Effector CD4-positive, alpha-beta T cell (primary cell): ENCODE data around the gene ACAT1.
A peak's percentile ranks its signal among the peaks of the same experiment; 100 is the strongest.
"Not testable (repeated sequence)": the region's sequence is repeated elsewhere in the genome, so short reads cannot be mapped to it uniquely, and the experiment has no call there.

Experiments used
- DNase-seq: peaks from one replicate; pipeline ENCODE4 v3.0.0-alpha.2; 2020
- total RNA-seq: gene quantifications from one replicate; lab custom pipeline; 2026; lab: John Stamatoyannopoulos, UW

ACAT1 gene
- 16.5 reads per million, percentile 42 among the genes with 10 or more reads in this experiment for total RNA-seq

- DNase-seq: peak; percentile 96
Observed at GRCh38 chr11:108121274-108122155, at the start of gene ACAT1. Gene ACAT1 (plus strand): TSS chr11:108121567. CDS start chr11:108121607, 40 bp downstream.

DNA sequence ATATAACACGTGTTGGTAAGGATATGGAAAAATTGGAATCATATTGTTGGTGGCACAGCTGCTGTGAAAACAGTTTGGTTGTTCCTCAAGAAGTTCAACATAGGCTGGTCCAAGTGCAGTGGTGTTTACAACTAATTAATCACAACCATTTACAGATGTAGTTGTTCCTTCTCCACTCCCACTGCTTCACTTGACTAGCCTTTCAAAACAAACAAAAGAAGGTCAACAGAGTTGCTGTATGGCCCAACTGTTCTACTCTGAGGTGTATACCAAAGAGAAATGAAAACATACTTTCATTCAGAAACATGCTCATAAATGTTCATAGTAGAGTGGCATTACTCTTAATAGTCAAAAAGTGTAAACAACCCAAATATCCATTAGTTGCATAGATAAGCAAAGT, 36.6 kb upstream of the ACAT1 start:
- no peak for DNase-seq

DNA sequence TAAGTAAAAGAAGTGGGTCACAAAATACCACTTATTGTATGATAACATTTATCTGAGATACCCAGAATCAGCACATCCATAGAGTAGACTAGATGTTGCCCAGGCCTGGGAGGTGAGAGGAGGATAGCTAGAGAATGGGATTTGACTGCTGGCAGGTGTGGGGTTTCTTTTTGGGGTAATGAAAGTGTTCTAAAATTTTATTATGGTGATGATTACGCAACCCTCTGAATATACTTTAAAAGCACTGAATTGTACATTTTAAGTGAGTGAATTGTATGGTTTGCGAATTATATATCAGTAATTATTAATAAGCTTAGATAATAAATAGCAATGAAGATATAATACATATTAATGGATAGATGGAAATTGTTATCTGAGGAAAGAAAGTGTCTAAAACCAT, 35.7 kb upstream of the ACAT1 start:
- no peak for DNase-seq

GRCh38 chr11:108092134-108092533, 29.2 kb upstream of the ACAT1 start:
- no peak for DNase-seq

DNA sequence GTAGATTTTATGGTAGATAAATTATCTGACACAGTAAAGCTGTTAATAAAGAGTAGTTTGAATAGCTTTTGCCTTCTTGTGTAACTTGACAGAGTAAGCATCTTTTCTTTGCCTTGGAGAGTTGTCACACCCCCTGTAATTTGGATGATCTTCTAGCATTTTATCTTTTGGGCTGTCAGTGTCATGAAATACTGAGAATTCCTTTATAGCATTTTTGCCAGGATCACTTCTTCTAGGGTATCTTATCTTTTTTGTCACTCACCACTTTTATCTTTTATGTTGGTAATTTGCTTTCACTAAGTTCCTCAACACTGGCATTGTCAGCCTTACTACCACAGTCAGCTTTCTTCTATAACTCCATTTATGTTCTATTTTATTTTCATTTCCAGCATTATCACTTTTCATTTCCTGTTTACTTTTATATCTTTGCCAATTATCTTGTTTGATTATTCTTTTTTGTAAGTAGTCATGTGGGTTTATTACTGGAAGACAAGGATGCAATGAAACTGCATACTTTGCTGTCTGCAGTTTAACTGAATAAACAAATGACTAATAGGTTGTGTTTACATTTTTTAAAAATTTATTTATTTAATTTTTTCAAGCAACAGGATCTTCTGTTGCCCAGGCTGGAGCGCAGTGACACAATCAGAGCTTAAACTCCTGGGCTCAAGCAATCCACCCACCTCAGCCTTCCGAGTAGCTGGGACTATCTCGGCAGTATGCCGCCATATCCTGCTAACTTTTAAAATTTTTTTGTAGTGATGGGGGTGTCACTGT, 28.1 kb upstream of the ACAT1 start:
- no peak for DNase-seq

DNA sequence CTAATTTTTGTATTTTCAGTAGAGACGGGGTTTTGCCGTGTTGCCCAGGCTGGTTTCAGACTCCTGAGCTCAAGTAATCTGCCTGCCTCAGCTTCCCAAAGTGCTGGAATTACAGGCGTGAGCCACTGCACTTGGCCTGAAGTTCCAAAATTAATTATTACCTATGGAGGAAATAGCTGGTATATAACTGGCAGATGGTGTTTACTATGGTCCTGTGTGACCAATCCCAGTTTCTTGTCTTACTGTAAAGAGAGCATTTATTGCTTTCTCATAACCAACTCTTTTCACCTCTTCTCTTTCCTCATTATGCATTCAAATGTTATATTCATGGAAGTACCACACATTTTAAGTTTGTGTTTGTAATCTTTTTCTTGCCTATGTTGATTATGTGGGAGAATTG, 24.2 kb upstream of the ACAT1 start:
- DNase-seq: no peak

DNA sequence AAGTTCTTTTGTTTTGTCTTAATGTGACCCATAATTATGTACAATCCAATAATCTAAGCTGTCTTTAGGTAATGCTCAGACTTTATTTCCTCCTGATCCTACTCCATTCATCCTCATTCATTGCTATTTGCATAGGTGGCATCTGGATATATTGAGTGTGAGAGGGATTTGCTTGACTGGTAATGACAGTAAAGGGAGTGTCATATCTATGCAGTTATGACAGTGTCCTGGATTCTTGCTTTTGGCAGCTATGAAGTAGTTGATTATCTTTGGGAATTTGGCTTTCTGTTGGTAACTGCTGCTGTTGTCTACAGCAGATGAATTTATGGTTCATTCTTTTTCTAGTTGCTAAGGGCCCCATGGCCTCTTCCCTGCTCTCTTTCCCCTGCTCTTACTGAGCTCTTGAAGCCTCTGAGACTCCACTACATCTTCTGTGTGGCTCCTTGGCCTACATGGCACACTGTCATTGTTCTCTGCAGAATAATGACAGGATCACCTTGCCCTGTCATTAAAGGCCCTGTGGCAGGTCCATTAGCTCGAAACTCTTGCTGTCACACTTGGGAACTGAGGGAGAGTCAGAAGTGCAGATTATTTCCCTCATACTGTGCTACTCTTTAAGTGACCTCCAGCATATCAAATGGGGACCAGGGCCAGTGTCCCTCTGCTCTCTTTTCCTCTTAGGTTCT, 20.1 kb upstream of the ACAT1 start:
- no peak for DNase-seq

DNA sequence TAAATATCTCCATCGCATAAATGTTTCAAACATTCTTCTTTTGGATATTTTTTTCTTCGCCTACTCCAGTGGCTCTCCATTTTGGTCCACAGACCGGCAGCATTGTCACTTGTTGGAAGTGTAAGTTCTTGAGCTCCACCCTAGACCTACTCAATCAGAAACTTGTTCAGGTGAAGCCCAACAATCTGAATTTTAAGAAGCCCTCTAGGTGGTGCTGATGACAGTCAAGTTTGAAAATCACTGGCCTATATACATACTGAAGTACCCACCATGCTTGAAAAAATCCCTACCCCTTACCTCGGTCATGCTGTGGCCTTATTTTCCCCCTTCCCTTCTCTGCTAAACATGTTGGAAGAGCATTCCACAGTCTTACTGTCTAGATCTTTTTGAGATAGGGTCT, 10.2 kb upstream of the ACAT1 start:
- DNase-seq: no peak

GRCh38 chr11:108112057-108112456, 9.3 kb upstream of the ACAT1 start:
- DNase-seq: no peak

GRCh38 chr11:108115500-108116140, 5.7 kb upstream of the ACAT1 start:
- DNase-seq: no peak

DNA sequence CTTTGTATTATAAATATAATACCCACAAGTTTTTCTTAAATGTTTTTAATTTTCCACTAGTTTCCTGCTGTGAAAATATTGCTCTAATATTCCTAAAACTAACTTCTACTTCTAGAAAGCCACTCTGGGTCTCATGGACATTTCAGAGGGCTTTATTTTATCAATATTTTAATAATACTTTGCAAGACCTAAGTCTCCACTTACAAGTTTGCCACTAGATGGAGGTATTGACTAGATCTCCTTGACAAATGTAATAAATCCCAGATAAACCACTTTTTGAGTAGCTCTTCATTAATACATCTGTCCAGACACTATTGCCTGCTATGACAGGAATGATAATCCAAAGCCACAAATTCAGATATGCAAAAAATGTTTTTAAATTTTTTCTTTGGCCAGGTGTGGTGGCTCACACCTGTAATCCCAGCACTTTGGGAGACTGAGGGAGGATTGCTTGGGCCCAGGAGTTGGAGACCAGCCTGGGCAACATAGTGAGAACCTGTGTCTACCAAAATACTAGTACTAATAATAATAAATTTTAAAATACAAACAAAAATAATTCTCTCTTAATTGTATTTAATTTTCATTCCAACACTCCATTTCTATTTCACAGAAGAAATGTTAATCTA, 3.5 kb upstream of the ACAT1 start:
- DNase-seq: no peak

DNA sequence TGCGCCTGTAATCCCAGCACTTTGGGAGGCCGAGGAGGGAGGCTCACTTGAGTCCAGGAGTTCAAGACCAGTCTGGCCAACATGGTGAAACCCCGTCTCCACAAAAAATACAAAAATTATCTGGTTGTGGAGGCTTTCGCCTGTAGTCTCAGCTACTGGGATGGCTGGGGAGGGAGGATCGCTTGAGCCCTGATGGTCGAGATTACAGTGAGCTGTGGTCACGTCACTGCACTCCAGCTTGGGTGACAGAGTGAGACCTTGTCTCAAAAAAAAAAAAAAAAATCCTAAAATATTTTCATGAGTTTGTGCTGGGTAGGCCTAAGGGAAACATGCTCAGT, 462 bp upstream of the ACAT1 start:
- not testable (repeated sequence) for DNase-seq

- no peak for DNase-seq
Observed at GRCh38 chr11:108122166-108122628, 830 bp downstream of the ACAT1 start.

- no peak for DNase-seq
Observed at GRCh38 chr11:108125096-108125495, 3.7 kb downstream of the ACAT1 start.

DNA sequence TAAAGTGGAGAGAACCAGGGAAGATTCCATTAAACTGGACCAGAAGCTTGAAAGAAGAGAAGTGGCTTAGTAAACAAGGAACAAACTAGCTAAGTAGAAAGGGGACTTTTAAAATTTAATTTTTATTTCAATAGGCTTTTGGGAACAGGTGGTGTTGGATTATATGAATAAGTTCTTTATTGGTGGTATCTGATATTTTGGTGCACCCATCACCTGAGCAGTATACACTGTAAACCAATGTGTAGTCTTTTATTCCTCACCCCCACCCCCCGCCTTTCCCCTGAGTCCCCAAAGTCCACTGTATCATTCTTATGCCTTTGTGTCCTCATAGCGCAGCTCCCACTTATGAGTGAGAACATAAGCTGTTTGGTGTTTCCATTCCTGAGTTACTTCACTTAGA, 7.4 kb downstream of the ACAT1 start:
- no peak for DNase-seq

GRCh38 chr11:108131993-108132392, 10.6 kb downstream of the ACAT1 start:
- DNase-seq: no peak

GRCh38 chr11:108132993-108133538, 11.7 kb downstream of the ACAT1 start:
- not testable (repeated sequence) for DNase-seq

DNA sequence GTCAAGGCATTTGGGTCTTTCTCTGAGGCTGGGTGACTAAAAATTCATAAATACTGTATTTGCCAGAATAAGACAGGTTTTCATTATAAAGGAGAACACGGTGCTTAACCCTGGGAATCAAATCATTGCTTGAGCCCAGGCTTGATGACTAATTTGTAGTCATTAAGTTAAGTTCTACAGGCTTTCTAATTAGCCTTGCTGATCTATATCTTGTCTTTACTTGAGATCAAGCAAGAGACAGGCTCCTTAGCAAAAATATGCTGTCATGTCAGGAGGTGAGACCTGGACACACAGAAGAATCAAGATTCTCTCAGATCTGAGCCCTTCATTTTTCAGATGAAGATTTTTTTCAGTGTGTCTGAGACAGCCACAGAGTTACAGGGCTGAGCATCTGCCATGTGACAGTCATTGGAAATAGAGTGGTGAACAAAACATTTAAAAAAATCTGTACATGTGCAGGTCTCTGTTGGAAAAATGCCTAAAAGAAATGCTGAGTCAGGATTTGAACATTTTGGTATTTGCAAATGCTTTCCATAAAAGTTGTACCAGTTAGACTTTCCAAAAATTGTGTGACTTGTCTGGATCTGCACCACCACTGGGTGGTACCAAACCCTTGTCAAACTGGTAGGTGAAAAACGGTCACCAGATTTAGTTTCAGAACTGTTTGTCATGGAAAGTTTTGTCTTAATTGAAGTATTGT, 14.6 kb downstream of the ACAT1 start:
- no peak for DNase-seq

- no peak for DNase-seq
Observed at GRCh38 chr11:108137212-108137611, 15.8 kb downstream of the ACAT1 start.

GRCh38 chr11:108142304-108142703, 20.9 kb downstream of the ACAT1 start:
- no peak for DNase-seq

- no peak for DNase-seq
Observed at GRCh38 chr11:108144615-108145014, 23.2 kb downstream of the ACAT1 start.
